ENCODE data around the gene HIGD1A.

DNA sequence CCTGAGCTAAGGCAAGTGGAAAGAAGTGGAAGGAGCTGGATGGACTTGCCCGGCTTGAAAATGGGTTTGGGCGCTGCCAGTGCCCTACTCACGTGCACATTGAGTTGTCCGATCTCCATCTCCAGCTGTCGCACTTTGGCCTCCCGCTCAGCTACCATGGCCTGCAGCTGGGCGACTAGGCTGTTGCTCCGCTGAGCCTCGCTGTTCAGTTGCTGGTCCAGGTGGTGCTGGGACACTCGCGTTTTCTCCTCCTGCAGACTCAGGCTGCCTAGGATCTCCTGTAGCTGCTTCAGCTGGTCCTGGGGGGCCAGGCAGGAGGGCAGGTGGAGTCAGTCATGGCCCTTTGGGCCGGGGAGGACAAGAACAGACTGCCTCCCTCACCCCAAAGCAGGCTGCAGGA lies 68.7 kb downstream of the HIGD1A start:
- TF ChIP-seq, protein P1, sequence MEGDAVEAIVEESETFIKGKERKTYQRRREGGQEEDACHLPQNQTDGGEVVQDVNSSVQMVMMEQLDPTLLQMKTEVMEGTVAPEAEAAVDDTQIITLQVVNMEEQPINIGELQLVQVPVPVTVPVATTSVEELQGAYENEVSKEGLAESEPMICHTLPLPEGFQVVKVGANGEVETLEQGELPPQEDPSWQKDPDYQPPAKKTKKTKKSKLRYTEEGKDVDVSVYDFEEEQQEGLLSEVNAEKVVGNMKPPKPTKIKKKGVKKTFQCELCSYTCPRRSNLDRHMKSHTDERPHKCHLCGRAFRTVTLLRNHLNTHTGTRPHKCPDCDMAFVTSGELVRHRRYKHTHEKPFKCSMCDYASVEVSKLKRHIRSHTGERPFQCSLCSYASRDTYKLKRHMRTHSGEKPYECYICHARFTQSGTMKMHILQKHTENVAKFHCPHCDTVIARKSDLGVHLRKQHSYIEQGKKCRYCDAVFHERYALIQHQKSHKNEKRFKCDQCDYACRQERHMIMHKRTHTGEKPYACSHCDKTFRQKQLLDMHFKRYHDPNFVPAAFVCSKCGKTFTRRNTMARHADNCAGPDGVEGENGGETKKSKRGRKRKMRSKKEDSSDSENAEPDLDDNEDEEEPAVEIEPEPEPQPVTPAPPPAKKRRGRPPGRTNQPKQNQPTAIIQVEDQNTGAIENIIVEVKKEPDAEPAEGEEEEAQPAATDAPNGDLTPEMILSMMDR (IDR thresholded peaks at IDR 0.05; ENCODE audit: insufficient read depth, low read depth, low read length): no peak
- TF ChIP-seq EZH2 (IDR thresholded peaks at IDR 0.05; ENCODE audit: insufficient read depth, low read length): no peak
